Measurements from ENCODE around the gene FDXR. TPM values are rescaled to one million over a fixed set of nuclear protein-coding genes. Genes with fewer than 3 reads are reported as not detected.

FDXR gene
- total and polyA plus RNA-seq, 2 donors (not counting 1 experiment from before 2014, with no cell fraction given), result 4.6 to 7.0 TPM

GRCh38 chr17:74900208-74900607 is 27.4 kb upstream of the FDXR start:
- no peak overlapping the region for H3K4me3 Mint-ChIP-seq
- Histone ChIP-seq H3K36me3 (replicated peaks in 1 of 2; ENCODE audit: control extremely low read depth in 1 of 2, control insufficient read depth in 1 of 2, extremely low read depth in 1 of 2, insufficient read depth in 2 of 2, low read length in 1 of 2) (no peaks in the 10 kb centered on the region), H3K27ac (ENCODE audit: low read length in 2 of 2) (no peak overlapping the region), H3K27me3 (replicated peaks in 1 of 4; ENCODE audit: control extremely low read depth in 1 of 4, control insufficient read depth in 3 of 4, insufficient read depth in 4 of 4, low read length in 3 of 4) (peaks cover 0 to 31% (median 4%) of the 10 kb centered on the region in 4 experiments), H3K4me3 (ENCODE audit: control extremely low read depth in 1 of 5, extremely low read depth in 1 of 5, insufficient read depth in 1 of 5, low read depth in 2 of 5, low read length in 4 of 5) (no peak overlapping the region), H3K4me1 (ENCODE audit: control insufficient read depth in 2 of 2, insufficient read depth in 2 of 2, low read length in 2 of 2) (no peaks in the 10 kb centered on the region), H4K20me1 (ENCODE audit: control insufficient read depth, insufficient read depth, low read length, poor library complexity, severe bottlenecking) (no peaks in the 10 kb centered on the region), H3K9ac (ENCODE audit: low read length) (no peak overlapping the region), H3K79me2 (ENCODE audit: control insufficient read depth, insufficient read depth, low read length) (no peaks in the 10 kb centered on the region), H3K9me3 (ENCODE audit: control extremely low read depth in 1 of 3, control insufficient read depth in 2 of 3, insufficient read depth in 1 of 3, low read length in 2 of 3) (no peaks in the 10 kb centered on the region), H2AFZ (ENCODE audit: insufficient read depth, low read depth, low read length, poor library complexity, severe bottlenecking) (no peak overlapping the region), H3K4me2 (replicated peaks; ENCODE audit: low read depth, low read length, poor library complexity, severe bottlenecking) (no peak overlapping the region)
- no peak overlapping the region for H3K27ac Mint-ChIP-seq
- no peaks in the 10 kb centered on the region for H3K9me3 Mint-ChIP-seq (ENCODE audit: insufficient read depth)
- WGBS (ENCODE audit: insufficient coverage), result 77% methylated on average over 5 of the region's 8 CpGs
- intact Hi-C loops (cut with micrococcal nuclease), result no loop called here
- H3K4me1 Mint-ChIP-seq, result no peaks in the 10 kb centered on the region
- POLR2A ChIA-PET, result no interaction called here
- ATAC-seq (ENCODE audit: low read depth) (no peak), DNase-seq (no peak)
- TF ChIP-seq EZH2 (IDR thresholded peaks at IDR 0.05; ENCODE audit: borderline replicate concordance, insufficient read depth, low read depth, low read length, poor library complexity, severe bottlenecking), result no peak
- TF ChIP-seq CTCF (IDR thresholded peaks at IDR 0.05), result no peak
- peaks cover 38% of the 10 kb centered on the region for H3K27me3 Mint-ChIP-seq
- CTCF ChIA-PET, result no interaction called here

- Mint-ChIP-seq H3K9me3 (ENCODE audit: insufficient read depth) (no peaks in the 10 kb centered on the region), H3K4me3 (no peak overlapping the region), H3K27ac (no peak overlapping the region), H3K27me3 (peaks cover 47% of the 10 kb centered on the region), H3K4me1 (peaks cover 2% of the 10 kb centered on the region)
- ATAC-seq (ENCODE audit: low read depth) (no peak), DNase-seq (no peak)
- CTCF ChIA-PET, result no interaction called here
- no peak overlapping the region for H3K27ac ChIP-seq (ENCODE audit: low read length in 2 of 2)
- no peak overlapping the region for H3K9ac ChIP-seq (ENCODE audit: low read length)
- peaks cover 0 to 41% (median 5%) of the 10 kb centered on the region in 4 experiments for H3K27me3 ChIP-seq (replicated peaks in 1 of 4; ENCODE audit: control extremely low read depth in 1 of 4, control insufficient read depth in 3 of 4, insufficient read depth in 4 of 4, low read length in 3 of 4)
- no peak overlapping the region for H3K4me3 ChIP-seq (ENCODE audit: control extremely low read depth in 1 of 5, extremely low read depth in 1 of 5, insufficient read depth in 1 of 5, low read depth in 2 of 5, low read length in 4 of 5)
- TF ChIP-seq EZH2 (IDR thresholded peaks at IDR 0.05; ENCODE audit: borderline replicate concordance, insufficient read depth, low read depth, low read length, poor library complexity, severe bottlenecking), result no peak
- no peak for TF ChIP-seq CTCF (IDR thresholded peaks at IDR 0.05)
- WGBS (ENCODE audit: insufficient coverage), result 88% methylated on average over 8 of the region's 11 CpGs
- H3K79me2 ChIP-seq (ENCODE audit: control insufficient read depth, insufficient read depth, low read length), result no peaks in the 10 kb centered on the region
- POLR2A ChIA-PET, result no interaction called here
- H2AFZ ChIP-seq (ENCODE audit: insufficient read depth, low read depth, low read length, poor library complexity, severe bottlenecking), result no peak overlapping the region
- no peaks in the 10 kb centered on the region for H4K20me1 ChIP-seq (ENCODE audit: control insufficient read depth, insufficient read depth, low read length, poor library complexity, severe bottlenecking)
- peaks cover under 1 to 7% of the 10 kb centered on the region in 2 donors for H3K4me1 ChIP-seq (ENCODE audit: control insufficient read depth in 2 of 2, insufficient read depth in 2 of 2, low read length in 2 of 2)
- intact Hi-C loops (cut with micrococcal nuclease), result no loop called here
- no peak overlapping the region for H3K4me2 ChIP-seq (replicated peaks; ENCODE audit: low read depth, low read length, poor library complexity, severe bottlenecking)
- no peaks in the 10 kb centered on the region for H3K36me3 ChIP-seq (replicated peaks in 1 of 2; ENCODE audit: control extremely low read depth in 1 of 2, control insufficient read depth in 1 of 2, extremely low read depth in 1 of 2, insufficient read depth in 2 of 2, low read length in 1 of 2)
- peaks cover 0 to 6% (median 0%) of the 10 kb centered on the region in 3 donors for H3K9me3 ChIP-seq (ENCODE audit: control extremely low read depth in 1 of 3, control insufficient read depth in 2 of 3, insufficient read depth in 1 of 3, low read length in 2 of 3)
Measured at GRCh38 chr17:74898376-74898946, 25.7 kb upstream of the FDXR start.
